Liver (tissue), 3 donors: ENCODE data around the gene CAPZA3.

Experiments
- ATF3 ChIP-seq: IDR thresholded peaks from 2 replicates; pipeline ENCODE4 v1.6.1; 2016; ENCODE audit warnings: antibody characterized with exemption
- CTCF ChIP-seq: fragments of 150-350 bp; IDR thresholded peaks from 2 replicates; pipeline ENCODE4 v1.5.1; 2017; ENCODE audit warnings: improper control_type of control experiment, low read depth, low read length; ENCODE audit not compliant: missing input control
- EGR1 ChIP-seq, 2 donors: IDR thresholded peaks; 2 replicates each; pipeline ENCODE4 v1.6.1; 2016 to 2018; ENCODE audit warnings: antibody characterized with exemption in 2 of 2, low read depth in 2 of 2
- GABPA ChIP-seq, 2 donors: IDR thresholded peaks in 1 of 2; conservative IDR thresholded peaks in 1 of 2; 2 replicates each; pipeline ENCODE4 v1.6.1; 2016; ENCODE audit warnings: antibody characterized with exemption in 2 of 2, mild to moderate bottlenecking in 1 of 2, moderate library complexity in 1 of 2
- MAX ChIP-seq: IDR thresholded peaks from 2 replicates; pipeline ENCODE4 v1.6.1; 2016; ENCODE audit warnings: antibody characterized with exemption
- REST ChIP-seq: IDR thresholded peaks from 2 replicates; pipeline ENCODE4 v1.6.1; 2016; ENCODE audit warnings: antibody characterized with exemption, mild to moderate bottlenecking
- donor health status: healthy.
- donor health status: healthy.

- TF ChIP-seq MAX, result no peak
- no peak for TF ChIP-seq CTCF
- no peak for TF ChIP-seq GABPA (IDR thresholded peaks at IDR 0.05 in 1 of 2, conservative IDR thresholded peaks at IDR 0.05 in 1 of 2)
- no peak for TF ChIP-seq EGR1 (IDR thresholded peaks at IDR 0.05; ENCODE audit: low read depth in 2 of 2)
- TF ChIP-seq ATF3, result no peak
- no peak for TF ChIP-seq REST
These were observed 11.6 kb downstream of the CAPZA3 start for GRCh38 chr12:18749386-18749957.
